Ramos (cell line): ENCODE measurements around the gene RPA3.
"Not testable (repeated sequence)": the region's sequence is repeated elsewhere in the genome, so short reads cannot be mapped to it uniquely, and the experiment has no call there.

Source experiments
- in situ Hi-C: fragments of 300-500 bp; cut with MboI; formaldehyde crosslinking; loops from one replicate; pipeline ENCODE4 v1.14.3; 2022; ENCODE audit warnings: low sequenced_read_pairs; ENCODE audit not compliant: unreplicated experiment

The RPA3 gene

GRCh38 chr7:7662527-7662926 lies 55.9 kb downstream of the RPA3 start:
- in situ Hi-C loops = no loop called here

DNA sequence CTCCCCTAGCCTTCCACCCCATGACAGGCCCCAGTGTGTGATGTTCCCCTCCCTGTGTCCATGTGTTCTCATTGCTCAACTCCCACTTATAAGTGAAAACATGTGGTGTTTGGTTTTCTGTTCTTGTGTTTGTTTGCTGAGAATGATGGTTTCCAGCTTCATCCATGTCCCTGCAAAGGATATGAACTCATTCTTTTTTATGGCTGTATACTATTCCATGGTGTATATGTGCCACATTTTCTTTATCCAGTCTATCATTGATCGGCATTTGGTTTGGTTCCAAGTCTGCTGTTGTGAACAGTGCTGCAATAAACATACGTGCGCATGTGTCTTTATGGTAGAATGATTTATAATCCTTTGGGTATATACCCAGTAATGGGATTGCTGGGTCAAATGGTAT lies 61.9 kb downstream of the RPA3 start:
- in situ Hi-C loops = not testable (repeated sequence)

DNA sequence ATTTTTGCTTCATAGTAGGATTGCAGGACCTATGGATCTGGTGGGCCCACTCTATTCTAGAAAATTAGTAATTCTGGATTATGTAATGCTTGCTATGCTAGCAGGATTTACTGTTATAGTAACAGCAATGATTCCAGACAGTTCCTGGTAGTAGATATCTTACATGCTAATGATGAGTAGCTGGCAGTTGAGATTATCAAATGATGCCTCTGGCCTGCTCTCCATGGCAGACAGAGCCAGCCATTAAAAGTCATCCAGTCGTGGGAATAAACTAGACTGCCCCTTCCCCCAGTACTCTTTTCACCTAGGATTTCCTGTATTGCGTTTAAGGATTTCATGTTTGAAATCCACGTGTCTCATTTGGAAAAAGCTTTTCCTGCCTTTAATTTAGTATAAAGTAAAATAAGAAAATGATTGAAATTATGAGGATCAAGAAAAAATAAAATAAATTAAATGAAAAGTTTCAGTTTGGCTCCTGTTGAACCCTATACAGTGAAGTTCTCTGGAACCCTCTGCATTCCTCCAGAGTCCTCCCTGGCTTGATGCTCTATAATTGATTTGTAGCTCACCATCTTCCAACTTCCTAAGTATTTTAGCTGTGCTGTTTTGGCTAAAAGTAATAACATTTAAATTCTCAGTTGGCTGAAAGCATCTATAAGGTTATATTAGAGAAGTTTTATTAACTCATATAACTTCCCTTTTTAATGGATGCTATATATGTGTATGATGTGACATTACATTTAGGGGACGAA lies 63.3 kb downstream of the RPA3 start:
- in situ Hi-C loops = no loop called here

DNA sequence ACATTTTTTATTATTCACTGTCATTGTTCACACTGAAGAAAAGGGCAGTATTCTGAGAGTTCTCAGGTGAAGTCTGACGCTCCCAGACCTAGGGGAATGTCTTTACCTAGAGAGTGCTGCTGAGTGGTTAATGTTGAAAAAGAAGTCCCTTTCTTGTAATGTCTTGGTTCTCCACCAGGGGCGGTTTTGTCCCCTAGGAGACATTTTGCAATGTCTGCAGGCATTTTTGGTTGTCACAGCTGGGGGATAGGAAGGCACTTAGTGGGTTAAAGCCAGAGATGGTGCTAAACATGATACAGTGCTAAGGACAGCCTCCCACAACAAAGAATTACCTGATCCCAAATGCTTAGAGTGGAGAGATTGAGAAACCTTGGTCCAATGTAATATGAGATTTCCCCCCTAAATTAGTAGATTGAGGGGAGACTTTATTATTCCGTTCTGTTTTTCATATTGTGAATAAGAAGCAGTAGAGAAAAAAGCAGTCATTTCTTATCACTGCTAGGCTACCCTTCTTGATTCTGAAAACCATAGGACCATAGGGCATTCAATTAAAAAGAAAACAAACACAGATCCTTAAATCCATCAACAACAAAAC lies 64.7 kb downstream of the RPA3 start:
- in situ Hi-C loops = no loop called here

DNA sequence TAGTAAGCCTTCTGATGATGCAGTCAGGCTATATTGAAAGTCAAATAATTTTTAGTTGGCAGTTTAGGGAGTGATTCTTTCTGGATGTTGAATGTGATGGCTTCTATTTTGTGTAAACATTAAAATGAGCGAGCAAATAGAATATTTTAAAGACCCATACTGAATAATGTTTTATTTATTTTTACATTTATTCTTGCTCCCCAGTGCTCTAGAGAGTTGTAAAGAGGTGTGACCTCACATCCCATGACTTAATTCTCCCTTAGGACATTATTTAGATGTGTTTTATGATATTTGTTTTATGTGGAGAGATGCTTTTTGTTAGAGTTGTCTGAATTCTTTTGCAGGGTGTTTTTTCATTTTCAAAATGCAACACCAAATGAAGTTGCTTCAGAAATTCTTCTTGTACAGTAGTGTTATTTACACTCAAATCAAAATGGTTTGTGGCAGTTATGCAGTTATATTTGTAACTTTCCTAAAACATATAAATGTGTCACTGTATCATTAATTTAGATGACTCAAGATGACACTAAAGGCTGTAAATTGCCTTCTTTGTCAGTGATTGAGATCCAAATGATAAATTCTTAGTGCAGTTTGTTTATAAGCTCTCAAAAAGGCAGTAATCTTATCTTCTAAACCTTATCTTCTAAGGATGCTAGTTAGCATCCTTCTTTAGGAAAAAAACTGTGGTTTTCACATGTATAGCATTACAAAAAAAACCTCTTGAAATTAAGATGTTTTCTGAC lies 65.4 kb downstream of the RPA3 start:
- in situ Hi-C loops = no loop called here

DNA sequence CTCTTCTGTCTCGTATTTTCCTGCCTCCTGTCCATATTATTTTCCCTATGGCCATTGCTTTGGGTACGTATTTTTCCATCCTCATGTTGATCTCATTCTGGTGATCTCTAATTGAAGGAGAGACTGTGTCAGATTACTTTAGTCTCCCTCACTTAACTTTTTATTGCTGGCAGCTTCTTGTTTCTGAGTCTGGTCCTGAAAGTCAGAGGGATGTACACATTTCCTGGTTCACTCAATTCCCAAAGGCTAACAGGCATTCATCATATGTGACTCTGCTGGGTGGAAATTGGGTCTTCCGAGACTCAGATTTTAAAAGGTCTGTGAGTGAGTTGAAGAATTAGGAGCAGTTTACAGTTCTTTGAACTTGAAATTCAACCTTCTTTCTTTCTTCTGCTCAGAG lies 66.9 kb downstream of the RPA3 start:
- in situ Hi-C loops = no loop called here

- in situ Hi-C loops = no loop called here
Observed at GRCh38 chr7:7650682-7651206, 67.7 kb downstream of the RPA3 start.

- in situ Hi-C loops = no loop called here
Observed at GRCh38 chr7:7647495-7648036, 70.8 kb downstream of the RPA3 start.

DNA sequence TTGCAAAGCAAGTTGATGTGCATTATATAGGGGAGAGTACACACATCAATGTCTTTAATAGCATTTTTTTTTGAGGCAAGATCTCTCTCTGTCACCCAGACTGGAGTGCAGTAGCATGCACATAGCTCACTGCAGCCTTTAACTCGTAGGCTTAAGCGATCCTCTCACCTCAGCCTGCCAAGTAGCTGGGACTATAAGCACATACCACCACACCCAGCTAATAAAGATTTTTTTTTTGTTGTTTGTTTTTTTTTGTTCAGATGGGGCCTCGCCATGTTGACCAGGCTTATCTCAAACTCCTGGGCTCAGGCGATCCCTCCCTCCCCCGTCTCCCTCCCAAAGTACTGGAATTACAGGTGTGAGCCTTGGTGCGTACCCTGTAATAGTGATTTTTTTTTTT lies 76.3 kb downstream of the RPA3 start:
- in situ Hi-C loops = no loop called here

GRCh38 chr7:7641129-7641663 lies 77.2 kb downstream of the RPA3 start:
- in situ Hi-C loops = no loop called here

DNA sequence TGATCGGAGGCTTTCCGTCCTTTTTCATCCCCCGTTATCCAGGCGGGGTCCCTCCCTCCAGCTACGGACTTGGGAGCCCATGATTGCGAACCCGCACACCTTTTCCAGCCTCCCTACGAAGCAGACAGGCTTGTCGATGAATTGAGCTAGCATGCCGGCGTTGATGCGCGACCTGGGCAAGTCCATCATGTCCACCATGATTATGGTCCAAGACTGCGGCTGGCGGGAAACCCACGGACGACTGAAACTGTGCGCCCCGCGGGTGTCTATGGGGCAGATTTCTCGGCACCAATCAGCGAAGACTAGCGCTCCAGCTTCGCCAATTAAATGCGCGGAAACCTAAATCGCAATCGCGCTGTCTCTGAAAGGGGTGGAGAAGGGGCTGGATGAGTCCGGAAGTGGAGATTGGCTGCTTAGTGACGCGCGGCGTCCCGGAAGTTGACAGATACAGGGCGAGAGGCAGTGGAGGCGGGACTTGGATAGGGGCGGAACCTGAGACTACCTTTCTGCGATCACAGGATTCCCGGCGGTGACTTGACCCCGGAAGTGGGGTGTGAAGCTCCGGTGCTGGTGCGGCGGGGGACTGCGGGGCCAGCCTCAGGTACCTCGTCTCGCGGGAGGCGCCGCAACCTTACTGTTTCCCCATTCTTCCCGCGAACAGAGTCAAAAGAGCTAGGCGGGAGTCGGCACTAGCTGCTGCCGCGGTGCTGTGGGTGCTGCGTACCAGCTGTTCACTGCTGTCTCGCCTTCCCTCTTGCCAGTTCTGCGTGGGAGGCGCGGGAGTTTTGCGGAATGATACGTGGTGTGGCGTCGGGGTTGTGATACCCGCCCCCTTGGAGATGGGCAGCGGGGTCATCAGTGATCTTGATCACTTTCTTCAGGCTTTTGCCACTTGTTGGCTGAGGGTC lies 77.9 kb downstream of the RPA3 start, which contains the start of gene UMAD1:
TSS of gene UMAD1 (plus strand) at position 532 of the 908 bp plus-strand sequence. CDS start 32,620 bp downstream, outside the sequence.
- in situ Hi-C loops = no loop called here

- in situ Hi-C loops = no loop called here
Observed at GRCh38 chr7:7639847-7640220, 78.6 kb downstream of the RPA3 start.

GRCh38 chr7:7639421-7639820 lies 79.0 kb downstream of the RPA3 start:
- in situ Hi-C loops = no loop called here

GRCh38 chr7:7630626-7631329 lies 87.6 kb downstream of the RPA3 start:
- in situ Hi-C loops = no loop called here

DNA sequence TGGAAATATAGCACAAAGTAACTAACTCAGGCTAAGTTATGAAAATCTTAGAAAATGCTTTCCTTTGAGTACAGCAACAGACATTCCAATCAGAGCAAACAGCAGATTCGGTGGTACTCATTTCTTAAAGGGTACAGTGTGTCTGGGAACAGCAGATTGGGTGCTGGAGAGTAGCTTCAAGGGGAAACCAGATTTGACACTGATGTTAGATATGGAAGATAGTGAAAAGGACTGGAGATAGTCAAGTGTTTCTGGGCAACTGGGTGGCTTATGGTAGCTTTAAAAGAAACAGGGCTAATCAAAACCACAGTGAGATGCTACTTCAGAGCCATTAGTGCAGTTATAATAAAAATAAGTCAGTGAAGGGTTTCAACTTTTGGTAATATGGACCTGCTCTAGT lies 89.9 kb downstream of the RPA3 start:
- in situ Hi-C loops = no loop called here

- in situ Hi-C loops = no loop called here
Observed at GRCh38 chr7:7620644-7621210, 97.7 kb downstream of the RPA3 start.

- in situ Hi-C loops = no loop called here
Observed at GRCh38 chr7:7620236-7620635, 98.2 kb downstream of the RPA3 start.

DNA sequence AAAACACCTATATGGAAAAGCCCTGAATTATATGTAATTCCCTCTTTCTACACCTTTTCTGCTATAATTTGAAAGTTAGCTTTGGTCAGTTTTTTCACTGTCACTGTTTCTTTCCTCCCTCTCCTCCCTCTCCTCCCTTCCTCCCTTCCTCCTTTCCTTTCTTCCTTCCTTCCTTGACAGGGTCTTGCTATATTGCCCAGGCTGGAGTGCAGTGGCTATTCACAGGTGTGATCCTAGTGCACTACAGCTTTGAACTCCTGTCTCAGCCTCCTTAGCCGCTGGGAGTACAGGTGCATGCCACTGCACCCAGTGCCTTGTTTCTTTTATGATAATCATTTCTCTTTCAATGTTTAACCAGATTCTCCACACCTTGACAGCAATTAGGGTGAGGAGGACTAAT lies 100.0 kb downstream of the RPA3 start:
- in situ Hi-C loops = no loop called here

DNA sequence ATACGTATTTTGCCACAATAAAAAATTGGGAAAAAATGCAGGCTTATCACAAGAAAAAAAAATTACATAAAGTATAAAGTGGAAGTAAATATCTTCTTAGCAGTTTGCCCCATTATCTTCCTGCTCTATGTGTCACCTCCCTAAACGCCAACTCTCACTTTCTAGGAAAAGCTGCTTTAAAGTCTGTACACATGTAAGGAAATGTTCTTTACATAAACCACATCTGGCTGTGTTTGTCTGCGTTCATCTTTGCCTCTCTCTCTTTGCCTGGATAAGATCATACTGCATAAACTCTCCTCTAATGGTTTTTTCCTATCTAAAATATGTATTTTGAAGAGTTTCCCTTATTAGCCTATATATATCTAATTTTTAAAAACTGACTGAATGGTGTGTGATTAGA lies 100.9 kb downstream of the RPA3 start:
- in situ Hi-C loops = no loop called here
